ENCODE measurements around the gene INTS4. TPM values are rescaled to one million over a fixed set of nuclear protein-coding genes. Genes with fewer than 3 reads are reported as not detected.

INTS4 gene
- total and polyA plus RNA-seq, 2 of the 4 experiments (the other 2 are of a cell fraction) = 24.0 to 52.5 TPM

- dilution Hi-C loops (cut with HindIII; ENCODE audit: low sequenced_read_pairs, unreplicated experiment) (no loop called here), intact Hi-C loops (cut with micrococcal nuclease) (no loop called here), in situ Hi-C loops (cut with MboI; ENCODE audit: low sequenced_read_pairs) (no loop called here)
- no peak overlapping the region for H4K91ac ChIP-seq (ENCODE audit: insufficient read depth, low read depth, low read length)
- H3K9ac ChIP-seq (ENCODE audit: low read depth, low read length) = no peak overlapping the region
- H2BK120ac ChIP-seq (ENCODE audit: low read depth, low read length) = no peak overlapping the region
- no peak overlapping the region for H3K4me2 ChIP-seq (ENCODE audit: low read depth, low read length)
- H4K20me1 ChIP-seq (ENCODE audit: insufficient read depth, low read length) = no peaks in the 10 kb centered on the region
- POLR2A ChIA-PET (ENCODE audit: unreplicated experiment) = no interaction called here
- H3K9me1 ChIP-seq (ENCODE audit: insufficient read depth, low read length) = no peaks in the 10 kb centered on the region
- no peaks in the 10 kb centered on the region for H3K27me3 ChIP-seq (ENCODE audit: control insufficient read depth, insufficient read depth, low read length)
- H2AK5ac ChIP-seq (ENCODE audit: low read depth, low read length) = no peak overlapping the region
- no peak overlapping the region for H3K4me3 ChIP-seq (ENCODE audit: insufficient read depth, low read depth, low read length)
- H3K27ac ChIP-seq (ENCODE audit: insufficient read depth, low read length) = no peak overlapping the region
- no CpG with 5 or more reads among the region's 2 CpGs for WGBS, 2 experiments (ENCODE audit: extremely low coverage in 2 of 2, insufficient read length in 1 of 2)
- H3K56ac ChIP-seq (ENCODE audit: extremely low read depth, insufficient read depth, low read length) = no peak overlapping the region
- no peak overlapping the region for H2AK9ac ChIP-seq (replicated peaks; ENCODE audit: low read depth, low read length, poor library complexity)
- H2BK20ac ChIP-seq (ENCODE audit: low read depth, low read length) = no peak overlapping the region
- H3K9me3 ChIP-seq (ENCODE audit: control insufficient read depth, insufficient read depth, low read length) = peaks cover 7% of the 10 kb centered on the region
- H3K4ac ChIP-seq (ENCODE audit: low read depth, low read length) = no peak overlapping the region
- no peak overlapping the region for H3K18ac ChIP-seq (ENCODE audit: low read depth, low read length)
- no peak overlapping the region for H2AFZ ChIP-seq (replicated peaks; ENCODE audit: low read length, poor library complexity)
- no peak overlapping the region for H3K23ac ChIP-seq (ENCODE audit: low read depth, low read length)
- H3K79me1 ChIP-seq (ENCODE audit: low read depth in 1 of 2, low read length in 2 of 2) = no peaks in the 10 kb centered on the region; a peak in 2 of 4 replicates
- ATAC-seq (ENCODE audit: low read depth) (no peak), DNase-seq (no peak)
- no peak overlapping the region for H3K14ac ChIP-seq (replicated peaks; ENCODE audit: low read depth, low read length)
- peaks cover 19% of the 10 kb centered on the region for H3K36me3 ChIP-seq (ENCODE audit: control insufficient read depth, insufficient read depth, low read length)
- CTCF ChIA-PET = no interaction called here
- H3K4me1 ChIP-seq (ENCODE audit: control insufficient read depth, insufficient read depth, low read length) = peaks cover 5% of the 10 kb centered on the region; the same call in 1 of the 2 replicates
- H4K5ac ChIP-seq (ENCODE audit: low read depth, low read length) = no peak overlapping the region
- H2BK15ac ChIP-seq (ENCODE audit: low read depth, low read length) = no peak overlapping the region
- no TSS peak for BruUV-seq (replicated peaks)
- H4K8ac ChIP-seq (ENCODE audit: low read depth in 2 of 2, low read length in 2 of 2) = no peak overlapping the region
- TF ChIP-seq MAFK (IDR thresholded peaks at IDR 0.05; ENCODE audit: low read depth, low read length) (no peak), BHLHE40 (IDR thresholded peaks at IDR 0.05; ENCODE audit: low read depth, low read length) (no peak), CTCF (conservative IDR thresholded peaks at IDR 0.05; ENCODE audit: low read depth, low read length) (no peak)
- no peak overlapping the region for H2BK5ac ChIP-seq (ENCODE audit: low read depth, low read length, poor library complexity, severe bottlenecking)
These were observed 139.6 kb downstream of the INTS4 start for GRCh38 chr11:77854838-77855237.

Data from IMR-90 (cell line).